ENCODE results near the gene BCR. TPM values are rescaled to one million over a fixed set of nuclear protein-coding genes. Genes with fewer than 3 reads are reported as not detected.

BCR gene
- total RNA-seq, 1 donor = 28.6 TPM

DNA sequence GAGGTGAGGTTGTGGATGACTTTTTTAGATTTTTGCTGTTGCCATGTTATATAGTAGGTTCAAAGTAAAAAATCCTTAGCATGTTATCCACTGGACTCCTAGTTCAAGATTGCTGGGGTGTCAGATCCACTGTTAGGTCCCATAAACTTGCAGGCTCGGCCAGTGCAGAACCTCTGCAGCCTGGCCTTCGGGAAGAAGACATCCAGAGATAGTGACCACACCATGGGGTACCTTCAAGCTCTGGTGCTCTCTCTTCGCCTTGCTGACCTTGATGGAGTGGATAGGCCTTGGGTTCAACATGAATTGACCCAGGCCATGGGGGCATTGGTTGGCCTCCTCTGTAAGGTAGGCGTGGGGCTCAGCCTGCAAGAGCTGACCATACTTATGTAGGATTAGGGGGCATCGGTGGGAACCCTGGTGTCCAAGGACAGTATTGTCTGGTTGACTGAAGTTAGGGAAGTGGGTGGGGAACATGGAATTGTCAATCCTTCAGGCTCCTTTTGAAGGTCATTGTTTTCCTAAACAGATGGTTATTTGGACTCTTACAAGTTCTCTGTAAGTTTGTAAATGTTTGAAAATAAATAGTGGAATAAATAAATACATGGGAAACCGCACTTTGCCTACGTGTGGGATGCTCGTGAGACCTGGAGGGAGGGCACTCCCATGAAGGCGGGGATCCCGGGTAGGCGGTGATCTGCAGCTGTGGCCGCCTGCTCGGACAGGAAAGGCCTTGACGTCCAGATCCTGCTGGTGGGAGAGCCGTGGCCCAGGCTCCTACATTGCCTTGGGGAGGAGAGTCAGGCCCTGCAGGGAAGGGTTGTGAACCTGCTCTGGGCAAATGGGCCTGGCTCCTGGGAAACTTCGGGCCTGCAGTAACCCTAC is 37.1 kb downstream of the BCR start:
- no peak overlapping the region for H2AFZ ChIP-seq (ENCODE audit: low read length)
- H3K36me3 ChIP-seq (ENCODE audit: insufficient read depth, low read length) = no peaks in the 10 kb centered on the region
- no peak overlapping the region for H3K27ac ChIP-seq (ENCODE audit: low read depth, low read length)
- no peaks in the 10 kb centered on the region for H3K9me3 ChIP-seq (ENCODE audit: low read depth, low read length)
- no peak overlapping the region for H3K4me3 ChIP-seq (ENCODE audit: insufficient read depth, low read length)
- TF ChIP-seq, protein P1, sequence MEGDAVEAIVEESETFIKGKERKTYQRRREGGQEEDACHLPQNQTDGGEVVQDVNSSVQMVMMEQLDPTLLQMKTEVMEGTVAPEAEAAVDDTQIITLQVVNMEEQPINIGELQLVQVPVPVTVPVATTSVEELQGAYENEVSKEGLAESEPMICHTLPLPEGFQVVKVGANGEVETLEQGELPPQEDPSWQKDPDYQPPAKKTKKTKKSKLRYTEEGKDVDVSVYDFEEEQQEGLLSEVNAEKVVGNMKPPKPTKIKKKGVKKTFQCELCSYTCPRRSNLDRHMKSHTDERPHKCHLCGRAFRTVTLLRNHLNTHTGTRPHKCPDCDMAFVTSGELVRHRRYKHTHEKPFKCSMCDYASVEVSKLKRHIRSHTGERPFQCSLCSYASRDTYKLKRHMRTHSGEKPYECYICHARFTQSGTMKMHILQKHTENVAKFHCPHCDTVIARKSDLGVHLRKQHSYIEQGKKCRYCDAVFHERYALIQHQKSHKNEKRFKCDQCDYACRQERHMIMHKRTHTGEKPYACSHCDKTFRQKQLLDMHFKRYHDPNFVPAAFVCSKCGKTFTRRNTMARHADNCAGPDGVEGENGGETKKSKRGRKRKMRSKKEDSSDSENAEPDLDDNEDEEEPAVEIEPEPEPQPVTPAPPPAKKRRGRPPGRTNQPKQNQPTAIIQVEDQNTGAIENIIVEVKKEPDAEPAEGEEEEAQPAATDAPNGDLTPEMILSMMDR (IDR thresholded peaks at IDR 0.05; ENCODE audit: extremely low read depth, low read depth, low read length) = no peak
- H4K20me1 ChIP-seq (ENCODE audit: insufficient read depth, low read length) = peaks cover 82% of the 10 kb centered on the region
- no peak for DNase-seq (ENCODE audit: insufficient read length, low spot score, missing footprints)
- H3K79me2 ChIP-seq (ENCODE audit: insufficient read depth, low read length) = peaks cover 83% of the 10 kb centered on the region
- no peaks in the 10 kb centered on the region for H3K27me3 ChIP-seq (ENCODE audit: insufficient read depth, low read length)
- peaks cover 37% of the 10 kb centered on the region for H3K4me1 ChIP-seq (ENCODE audit: insufficient read depth, low read length)
- no peak overlapping the region for H3K4me2 ChIP-seq (ENCODE audit: insufficient read depth, low read length)

DNA sequence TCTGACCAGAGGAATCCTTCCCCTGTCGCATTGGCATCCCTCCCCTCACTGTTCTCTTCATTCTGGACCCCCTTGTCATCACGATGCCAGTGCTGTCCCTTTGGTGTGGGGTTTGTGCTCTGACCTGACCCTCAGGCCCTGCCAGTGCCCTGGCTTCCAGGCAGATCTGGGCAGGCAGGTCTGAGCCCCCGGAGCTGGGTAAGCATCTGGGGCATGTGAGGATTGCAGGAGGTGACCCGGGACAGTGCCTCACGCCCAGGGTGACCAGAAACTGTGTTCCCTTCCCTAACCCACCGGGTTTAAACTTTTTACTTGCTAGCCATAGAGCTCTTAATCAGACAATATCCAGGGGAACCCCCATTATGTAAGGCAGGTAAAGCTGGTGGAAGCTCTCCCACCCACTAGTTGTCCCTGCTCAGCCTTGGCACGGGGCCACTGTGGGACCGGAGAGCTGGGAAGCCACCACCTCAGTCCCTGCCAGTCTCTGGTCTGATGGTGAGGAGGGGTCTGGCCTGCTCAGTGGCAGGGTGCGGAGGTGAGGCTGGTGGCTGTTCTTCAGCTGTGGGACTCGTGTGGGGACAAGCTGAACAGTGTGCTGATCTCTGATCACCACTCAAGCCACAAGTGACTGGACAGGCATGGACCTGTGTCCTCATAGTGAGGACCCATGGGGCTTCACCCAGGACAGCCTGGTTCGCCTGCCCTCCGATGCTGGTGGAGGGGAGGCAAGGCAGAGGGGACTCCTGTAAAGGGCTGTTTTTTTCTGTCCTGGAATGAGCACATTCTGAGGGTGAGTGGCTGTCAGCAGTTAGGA is 38.0 kb downstream of the BCR start:
- H3K79me2 ChIP-seq (ENCODE audit: insufficient read depth, low read length) = peaks cover 83% of the 10 kb centered on the region
- peaks cover 37% of the 10 kb centered on the region for H3K4me1 ChIP-seq (ENCODE audit: insufficient read depth, low read length)
- H2AFZ ChIP-seq (ENCODE audit: low read length) = no peak overlapping the region
- H3K4me2 ChIP-seq (ENCODE audit: insufficient read depth, low read length) = no peak overlapping the region
- no peaks in the 10 kb centered on the region for H3K36me3 ChIP-seq (ENCODE audit: insufficient read depth, low read length)
- no peaks in the 10 kb centered on the region for H3K9me3 ChIP-seq (ENCODE audit: low read depth, low read length)
- no peak overlapping the region for H3K27ac ChIP-seq (ENCODE audit: low read depth, low read length)
- DNase-seq (ENCODE audit: insufficient read length, low spot score, missing footprints) = no peak
- H3K27me3 ChIP-seq (ENCODE audit: insufficient read depth, low read length) = no peaks in the 10 kb centered on the region
- no peak overlapping the region for H3K4me3 ChIP-seq (ENCODE audit: insufficient read depth, low read length)
- TF ChIP-seq, protein P1 (IDR thresholded peaks at IDR 0.05; ENCODE audit: extremely low read depth, low read depth, low read length) = no peak
- H4K20me1 ChIP-seq (ENCODE audit: insufficient read depth, low read length) = peaks cover 82% of the 10 kb centered on the region

DNA sequence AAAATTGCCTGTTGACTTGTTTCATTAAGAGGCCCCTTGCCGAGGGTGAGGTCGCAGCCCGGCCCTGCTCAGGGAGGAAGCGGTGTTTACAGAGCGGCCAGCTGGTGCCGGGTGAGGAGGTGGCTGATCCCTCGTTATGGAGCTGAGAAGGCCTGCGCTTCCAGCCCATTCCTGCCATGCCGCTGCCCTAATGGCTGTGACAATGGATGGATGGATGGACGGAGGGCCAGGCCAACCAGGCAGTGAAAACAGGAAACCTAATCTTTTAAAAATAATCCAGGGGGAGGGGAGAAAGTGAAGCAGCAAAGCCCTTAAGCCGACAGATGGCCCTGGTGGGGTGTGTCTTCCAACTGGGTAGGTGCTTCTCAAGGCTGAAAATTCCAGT is 38.5 kb downstream of the BCR start:
- Histone ChIP-seq H4K20me1 (ENCODE audit: insufficient read depth, low read length) (peaks cover 83% of the 10 kb centered on the region), H3K27me3 (ENCODE audit: insufficient read depth, low read length) (no peaks in the 10 kb centered on the region), H3K36me3 (ENCODE audit: insufficient read depth, low read length) (no peaks in the 10 kb centered on the region), H3K79me2 (ENCODE audit: insufficient read depth, low read length) (peaks cover 83% of the 10 kb centered on the region), H2AFZ (ENCODE audit: low read length) (no peak overlapping the region), H3K4me3 (ENCODE audit: insufficient read depth, low read length) (no peak overlapping the region), H3K27ac (ENCODE audit: low read depth, low read length) (no peak overlapping the region), H3K9me3 (ENCODE audit: low read depth, low read length) (no peaks in the 10 kb centered on the region), H3K4me2 (ENCODE audit: insufficient read depth, low read length) (no peak overlapping the region), H3K4me1 (ENCODE audit: insufficient read depth, low read length) (peaks cover 37% of the 10 kb centered on the region)
- DNase-seq (ENCODE audit: insufficient read length, low spot score, missing footprints) = no peak
- TF ChIP-seq, protein P1 (IDR thresholded peaks at IDR 0.05; ENCODE audit: extremely low read depth, low read depth, low read length) = no peak

DNA sequence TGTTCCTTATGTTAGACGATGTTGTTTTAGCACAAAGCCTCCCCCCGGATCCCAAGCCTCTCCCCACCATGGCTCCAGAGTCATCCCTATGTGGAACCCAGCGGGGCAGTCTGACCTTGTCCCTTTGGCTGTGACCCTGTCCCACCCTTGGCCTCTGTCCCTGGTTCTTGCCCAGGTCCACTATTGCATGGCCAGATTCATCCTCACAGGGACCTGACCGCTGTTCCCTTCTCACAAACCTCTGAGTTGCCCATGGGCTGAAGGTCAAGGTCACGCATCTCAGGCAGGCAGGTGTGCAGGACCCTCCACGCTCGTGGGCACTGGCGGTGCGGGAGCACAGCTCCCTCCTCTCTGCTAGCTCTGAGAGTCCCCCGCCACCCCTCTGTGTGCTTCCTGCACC is 39.0 kb downstream of the BCR start:
- H3K79me2 ChIP-seq (ENCODE audit: insufficient read depth, low read length) = peaks cover 84% of the 10 kb centered on the region
- no peak for DNase-seq (ENCODE audit: insufficient read length, low spot score, missing footprints)
- no peak overlapping the region for H3K27ac ChIP-seq (ENCODE audit: low read depth, low read length)
- no peaks in the 10 kb centered on the region for H3K27me3 ChIP-seq (ENCODE audit: insufficient read depth, low read length)
- TF ChIP-seq, protein P1 (IDR thresholded peaks at IDR 0.05; ENCODE audit: extremely low read depth, low read depth, low read length) = no peak
- H3K9me3 ChIP-seq (ENCODE audit: low read depth, low read length) = no peaks in the 10 kb centered on the region
- no peak overlapping the region for H3K4me2 ChIP-seq (ENCODE audit: insufficient read depth, low read length)
- H4K20me1 ChIP-seq (ENCODE audit: insufficient read depth, low read length) = peaks cover 80% of the 10 kb centered on the region
- no peak overlapping the region for H2AFZ ChIP-seq (ENCODE audit: low read length)
- no peaks in the 10 kb centered on the region for H3K36me3 ChIP-seq (ENCODE audit: insufficient read depth, low read length)
- no peak overlapping the region for H3K4me3 ChIP-seq (ENCODE audit: insufficient read depth, low read length)
- peaks cover 37% of the 10 kb centered on the region for H3K4me1 ChIP-seq (ENCODE audit: insufficient read depth, low read length)

Measured in osteoblast (primary cell).